HEK293 (cell line): ENCODE data around the gene FLRT3.

Experiments used
- CTCF ChIA-PET: fragments of 350-600 bp; formaldehyde crosslinking; extraction: SDS; loops from one replicate; lab custom pipeline; 2021; ENCODE audit warnings: antibody characterized with exemption; lab: Yijun Ruan, JAX
- POLR2A ChIA-PET: fragments of 300-600 bp; formaldehyde crosslinking; extraction: SDS; loops from one replicate; lab custom pipeline; 2020; ENCODE audit warnings: antibody characterized with exemption, inconsistent platforms; lab: Yijun Ruan, JAX
- H3K27ac ChIP-seq: fragments of 200-500 bp; sonication (Bioruptor generic); 2 replicates; pipeline ENCODE4 v1.5.1; 2014; ENCODE audit warnings: low read depth, low read length, control low read depth, inconsistent platforms; ENCODE audit errors: extremely low read depth
- H3K36me3 ChIP-seq, 2 experiments: fragments of 200-500 bp in 1 of 2; sonication (Bioruptor generic) in 1 of 2; 1 replicate in 1 of 2; 2 replicates in 1 of 2; pipeline ENCODE4 v1.5.1; 2014 to 2017; ENCODE audit warnings: inconsistent platforms in 2 of 2, low read length in 2 of 2; ENCODE audit not compliant: control insufficient read depth in 2 of 2, insufficient read depth in 1 of 2
- H3K4me1 ChIP-seq: fragments of 200-500 bp; sonication (Bioruptor generic); 2 replicates; pipeline ENCODE4 v1.5.1; 2014; ENCODE audit warnings: mild to moderate bottlenecking, low read length, inconsistent platforms; ENCODE audit not compliant: control insufficient read depth, insufficient read depth
- H3K4me3 ChIP-seq: 2 replicates; pipeline ENCODE4 v1.5.1; 2011; ENCODE audit warnings: low read depth, mild to moderate bottlenecking, control low read depth, low read length, moderate library complexity
- H3K9me3 ChIP-seq: fragments of 200-500 bp; sonication (Bioruptor generic); 2 replicates; pipeline ENCODE4 v1.5.1; 2014; ENCODE audit warnings: low read depth, low read length, inconsistent platforms; ENCODE audit not compliant: control insufficient read depth, insufficient read depth
- HOXC10 ChIP-seq: sonication (generic); formaldehyde crosslinking; IDR thresholded peaks from 2 replicates; pipeline ENCODE4 v1.8.1; 2023; ENCODE audit warnings: mild to moderate bottlenecking, missing genetic modification reagents
- KLF16 ChIP-seq: fragments of 450-650 bp; formaldehyde crosslinking; IDR thresholded peaks from 2 replicates; pipeline ENCODE4 v1.5.1; 2017; ENCODE audit warnings: missing biosample characterization, missing genetic modification characterization
- OVOL3 ChIP-seq: fragments of 450-650 bp; formaldehyde crosslinking; IDR thresholded peaks from 2 replicates; pipeline ENCODE4 v1.5.1; 2016; ENCODE audit warnings: missing biosample characterization, missing genetic modification characterization
- SP7 ChIP-seq: fragments of 450-650 bp; formaldehyde crosslinking; IDR thresholded peaks from 2 replicates; pipeline ENCODE4 v1.5.1; 2016; ENCODE audit warnings: missing biosample characterization, missing genetic modification characterization
- TSHZ1 ChIP-seq: fragments of 450-650 bp; formaldehyde crosslinking; IDR thresholded peaks from 2 replicates; pipeline ENCODE4 v1.5.1; 2016; ENCODE audit warnings: missing biosample characterization, missing genetic modification characterization, borderline replicate concordance
- ZBTB17 ChIP-seq: fragments of 450-650 bp; formaldehyde crosslinking; IDR thresholded peaks from 2 replicates; pipeline ENCODE4 v1.5.1; 2016; ENCODE audit warnings: missing biosample characterization, missing genetic modification characterization
- ZNF148 ChIP-seq: fragments of 450-650 bp; formaldehyde crosslinking; IDR thresholded peaks from 2 replicates; pipeline ENCODE4 v1.5.0; 2017; ENCODE audit warnings: missing biosample characterization, missing genetic modification characterization, borderline replicate concordance
- ZNF184 ChIP-seq: fragments of 450-650 bp; IDR thresholded peaks from 2 replicates; pipeline ENCODE4 v1.5.1; 2018; ENCODE audit warnings: missing biosample characterization, mild to moderate bottlenecking, missing genetic modification characterization
- ZNF248 ChIP-seq: fragments of 450-650 bp; formaldehyde crosslinking; IDR thresholded peaks from 2 replicates; pipeline ENCODE4 v1.5.1; 2017; ENCODE audit warnings: missing biosample characterization, missing genetic modification characterization
- ZNF354C ChIP-seq: fragments of 450-650 bp; formaldehyde crosslinking; IDR thresholded peaks from 2 replicates; pipeline ENCODE4 v1.5.1; 2016; ENCODE audit warnings: missing biosample characterization, missing genetic modification characterization, low read depth, borderline replicate concordance
- ZNF394 ChIP-seq: fragments of 450-650 bp; formaldehyde crosslinking; IDR thresholded peaks from 2 replicates; pipeline ENCODE4 v1.5.1; 2016; ENCODE audit warnings: missing biosample characterization, missing genetic modification characterization, mild to moderate bottlenecking, moderate library complexity, borderline replicate concordance
- ZNF76 ChIP-seq: fragments of 450-650 bp; formaldehyde crosslinking; IDR thresholded peaks from 2 replicates; pipeline ENCODE4; 2016; ENCODE audit warnings: low read depth, missing biosample characterization, missing genetic modification characterization, borderline replicate concordance
- ZNF792 ChIP-seq: fragments of 450-650 bp; formaldehyde crosslinking; IDR thresholded peaks from 2 replicates; pipeline ENCODE4 v1.5.1; 2016; ENCODE audit warnings: missing biosample characterization, missing genetic modification characterization
- ZSCAN5A ChIP-seq: fragments of 450-650 bp; formaldehyde crosslinking; IDR thresholded peaks from 2 replicates; pipeline ENCODE4 v1.5.1; 2016; ENCODE audit warnings: missing biosample characterization, missing genetic modification characterization
- TF ChIP-seq, protein P1 (sequence below): fragments of 450-650 bp; IDR thresholded peaks from 2 replicates; pipeline ENCODE4 v1.5.1; 2018; ENCODE audit warnings: missing biosample characterization, missing genetic modification characterization
- TF ChIP-seq, protein P2 (sequence below): fragments of 450-650 bp; IDR thresholded peaks from 2 replicates; pipeline ENCODE4 v1.5.1; 2018; ENCODE audit warnings: missing biosample characterization, mild to moderate bottlenecking, missing genetic modification characterization

The FLRT3 gene

DNA sequence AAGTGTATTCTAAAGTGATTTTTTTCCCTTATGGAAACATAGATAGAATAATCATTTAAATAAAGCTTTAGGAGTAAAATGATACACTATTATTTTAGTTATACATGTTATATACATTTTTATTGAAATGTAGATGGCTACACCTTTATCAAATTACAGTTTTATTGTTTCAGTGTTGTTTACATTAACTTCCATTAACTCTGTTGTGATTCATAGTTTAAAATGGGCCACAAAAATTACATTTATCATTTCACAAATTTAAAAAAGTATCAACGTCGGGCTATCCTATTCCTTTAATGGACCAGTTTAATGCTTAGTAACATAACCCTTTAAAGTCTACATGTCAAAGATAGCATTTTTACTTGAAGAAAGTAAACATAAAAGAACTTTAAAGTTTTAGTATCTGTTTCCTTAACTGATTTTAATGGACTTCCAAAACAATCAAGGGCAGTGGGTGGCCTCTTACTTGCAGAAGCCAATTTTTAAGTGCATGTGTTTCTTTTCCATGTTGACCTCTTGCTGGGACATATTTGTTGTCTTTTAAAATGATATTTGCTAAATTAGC lies 47.8 kb upstream of the FLRT3 start (continued):
- TF ChIP-seq TSHZ1 (tag by site-specific recombination) (no peak), SP7 (peak; percentile 15; the same call in 1 of the 2 replicates), ZNF248 (tag by site-specific recombination) (no peak), KLF16 (no peak), ZNF148 (tag by site-specific recombination) (no peak), ZNF184 (tag by site-specific recombination) (no peak), OVOL3 (tag by site-specific recombination) (peak; percentile 78; the same call in 1 of the 2 replicates), HOXC10 (CRISPR knock-in tag) (no peak), ZSCAN5A (tag by site-specific recombination) (no peak)
- TF ChIP-seq, protein P1, sequence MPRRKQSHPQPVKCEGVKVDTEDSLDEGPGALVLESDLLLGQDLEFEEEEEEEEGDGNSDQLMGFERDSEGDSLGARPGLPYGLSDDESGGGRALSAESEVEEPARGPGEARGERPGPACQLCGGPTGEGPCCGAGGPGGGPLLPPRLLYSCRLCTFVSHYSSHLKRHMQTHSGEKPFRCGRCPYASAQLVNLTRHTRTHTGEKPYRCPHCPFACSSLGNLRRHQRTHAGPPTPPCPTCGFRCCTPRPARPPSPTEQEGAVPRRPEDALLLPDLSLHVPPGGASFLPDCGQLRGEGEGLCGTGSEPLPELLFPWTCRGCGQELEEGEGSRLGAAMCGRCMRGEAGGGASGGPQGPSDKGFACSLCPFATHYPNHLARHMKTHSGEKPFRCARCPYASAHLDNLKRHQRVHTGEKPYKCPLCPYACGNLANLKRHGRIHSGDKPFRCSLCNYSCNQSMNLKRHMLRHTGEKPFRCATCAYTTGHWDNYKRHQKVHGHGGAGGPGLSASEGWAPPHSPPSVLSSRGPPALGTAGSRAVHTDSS (tag by site-specific recombination): no peak
- TF ChIP-seq, protein P2, sequence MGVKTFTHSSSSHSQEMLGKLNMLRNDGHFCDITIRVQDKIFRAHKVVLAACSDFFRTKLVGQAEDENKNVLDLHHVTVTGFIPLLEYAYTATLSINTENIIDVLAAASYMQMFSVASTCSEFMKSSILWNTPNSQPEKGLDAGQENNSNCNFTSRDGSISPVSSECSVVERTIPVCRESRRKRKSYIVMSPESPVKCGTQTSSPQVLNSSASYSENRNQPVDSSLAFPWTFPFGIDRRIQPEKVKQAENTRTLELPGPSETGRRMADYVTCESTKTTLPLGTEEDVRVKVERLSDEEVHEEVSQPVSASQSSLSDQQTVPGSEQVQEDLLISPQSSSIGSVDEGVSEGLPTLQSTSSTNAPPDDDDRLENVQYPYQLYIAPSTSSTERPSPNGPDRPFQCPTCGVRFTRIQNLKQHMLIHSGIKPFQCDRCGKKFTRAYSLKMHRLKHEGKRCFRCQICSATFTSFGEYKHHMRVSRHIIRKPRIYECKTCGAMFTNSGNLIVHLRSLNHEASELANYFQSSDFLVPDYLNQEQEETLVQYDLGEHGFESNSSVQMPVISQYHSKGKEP: 0 out of 2 replicates have a peak, but pooled peaks have one; percentile 60
- TF ChIP-seq, all 188 proteins: peak for 13

DNA sequence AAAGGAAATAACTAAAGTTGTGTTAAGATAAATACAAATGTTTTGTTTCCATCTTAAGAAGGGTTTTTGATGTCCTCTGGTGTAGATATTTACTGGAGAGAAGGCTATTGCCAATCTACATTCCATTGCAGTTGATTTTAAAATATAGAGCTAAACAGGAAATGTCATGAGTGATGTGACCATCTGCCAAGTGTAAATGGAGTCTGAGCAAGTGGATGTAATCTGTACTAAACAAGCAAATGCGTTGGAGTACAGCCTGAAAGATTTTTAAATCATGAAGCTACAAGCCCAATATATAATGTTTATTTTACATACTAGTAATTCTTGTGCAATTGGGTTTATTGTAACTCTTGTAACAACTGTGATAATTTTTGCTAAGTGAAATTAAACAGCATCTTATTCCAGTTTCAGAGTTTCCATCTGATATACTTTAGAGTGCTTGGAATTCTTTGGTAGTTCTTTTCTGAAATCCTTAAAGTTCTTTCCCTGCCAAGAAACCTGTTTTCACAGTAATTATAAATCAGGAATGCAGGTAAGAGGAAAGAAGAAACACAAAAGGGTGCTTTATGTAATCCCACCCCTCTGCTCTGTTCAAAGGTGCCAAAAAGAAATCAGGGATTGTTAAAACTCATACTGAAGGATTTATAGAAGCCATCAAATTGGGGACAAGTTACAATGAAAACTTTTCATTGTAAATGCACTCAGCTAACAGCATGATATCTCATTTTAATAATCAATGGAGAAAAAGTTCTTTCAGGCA lies 47.2 kb upstream of the FLRT3 start:
- ChIA-PET POLR2A (no interaction called here), CTCF (no interaction called here)
- H3K27ac ChIP-seq: peak overlapping the region; percentile 34; the same call in 1 of the 2 replicates
- H3K4me1 ChIP-seq: peaks cover 7% of the 10 kb centered on the region; the same call in 1 of the 2 replicates
- H3K9me3 ChIP-seq: peaks cover 3% of the 10 kb centered on the region; the same call in 1 of the 2 replicates
- no peak overlapping the region for H3K4me3 ChIP-seq
- H3K36me3 ChIP-seq: no peaks in the 10 kb centered on the region
- TF ChIP-seq ZNF792 (tag by site-specific recombination): no peak
- TF ChIP-seq ZBTB17 (tag by site-specific recombination): peak; percentile 35; the same call in 1 of the 2 replicates
- TF ChIP-seq ZNF394 (tag by site-specific recombination): no peak
- TF ChIP-seq, protein P2: 0 out of 2 replicates have a peak, but pooled peaks have one; percentile 19
- no peak for TF ChIP-seq ZNF76 (tag by site-specific recombination)
- no peak for TF ChIP-seq TSHZ1 (tag by site-specific recombination)
- no peak for TF ChIP-seq ZNF354C (tag by site-specific recombination)
